ENCODE data around the gene BCL6. TPM values are rescaled to one million over a fixed set of nuclear protein-coding genes. Genes with fewer than 3 reads are reported as not detected.

The BCL6 gene
- total RNA-seq, 1 donor from 2014 or later: 20.3 TPM

DNA sequence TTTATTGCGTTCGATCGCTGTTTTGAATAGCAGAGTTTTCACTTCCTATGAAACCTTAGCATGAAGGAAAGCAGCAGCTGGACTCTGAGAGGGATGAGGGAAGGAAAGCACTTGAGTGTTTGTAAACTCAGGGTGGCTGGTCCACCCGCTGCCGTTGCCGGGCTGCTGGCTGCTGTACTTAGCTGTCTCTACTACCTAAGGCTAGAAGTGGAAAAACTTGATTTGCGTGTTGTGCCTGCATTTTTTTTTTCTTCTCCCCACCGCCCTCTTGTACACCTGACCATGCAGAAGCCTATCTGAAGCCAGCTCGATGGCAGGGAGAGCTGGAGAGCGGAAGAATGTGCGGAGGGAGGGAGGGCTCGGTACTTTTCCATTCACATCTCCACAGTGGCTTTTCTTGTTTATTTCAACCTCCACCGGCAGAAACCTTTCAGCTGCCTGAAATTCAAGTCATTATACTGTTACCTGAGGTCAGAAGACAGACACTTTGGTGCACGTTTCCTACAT is 4.8 kb upstream of the BCL6 start:
- H3K27ac Mint-ChIP-seq: peak overlapping the region; percentile 97
- H3K4me1 ChIP-seq: peaks cover 47% of the 10 kb centered on the region
- H2AFZ ChIP-seq (replicated peaks): peak overlapping the region; percentile 49
- peaks cover 8% of the 10 kb centered on the region for H3K27me3 Mint-ChIP-seq (ENCODE audit: insufficient read depth, low read depth)
- H3K9me3 ChIP-seq (ENCODE audit: low read depth): no peaks in the 10 kb centered on the region
- H3K27me3 ChIP-seq: no peaks in the 10 kb centered on the region
- peaks cover 60% of the 10 kb centered on the region for H3K4me1 Mint-ChIP-seq
- no peak overlapping the region for H3K27ac ChIP-seq
- peaks cover 26% of the 10 kb centered on the region for H3F3A ChIP-seq (ENCODE audit: low read depth)
- peak overlapping the region; percentile 60 for H3K4me2 ChIP-seq
- no peaks in the 10 kb centered on the region for H3K79me2 ChIP-seq (ENCODE audit: low read depth)
- H3K4me3 Mint-ChIP-seq: peak overlapping the region; percentile 85
- peak overlapping the region; percentile 28 for H3K4me3 ChIP-seq
- no peaks in the 10 kb centered on the region for H3K36me3 ChIP-seq
- no peaks in the 10 kb centered on the region for H3K9me3 Mint-ChIP-seq
- peak; percentile 66 for DNase-seq (ENCODE audit: low spot score)
- no peaks in the 10 kb centered on the region for H3K36me3 Mint-ChIP-seq
- TF ChIP-seq, protein P1, sequence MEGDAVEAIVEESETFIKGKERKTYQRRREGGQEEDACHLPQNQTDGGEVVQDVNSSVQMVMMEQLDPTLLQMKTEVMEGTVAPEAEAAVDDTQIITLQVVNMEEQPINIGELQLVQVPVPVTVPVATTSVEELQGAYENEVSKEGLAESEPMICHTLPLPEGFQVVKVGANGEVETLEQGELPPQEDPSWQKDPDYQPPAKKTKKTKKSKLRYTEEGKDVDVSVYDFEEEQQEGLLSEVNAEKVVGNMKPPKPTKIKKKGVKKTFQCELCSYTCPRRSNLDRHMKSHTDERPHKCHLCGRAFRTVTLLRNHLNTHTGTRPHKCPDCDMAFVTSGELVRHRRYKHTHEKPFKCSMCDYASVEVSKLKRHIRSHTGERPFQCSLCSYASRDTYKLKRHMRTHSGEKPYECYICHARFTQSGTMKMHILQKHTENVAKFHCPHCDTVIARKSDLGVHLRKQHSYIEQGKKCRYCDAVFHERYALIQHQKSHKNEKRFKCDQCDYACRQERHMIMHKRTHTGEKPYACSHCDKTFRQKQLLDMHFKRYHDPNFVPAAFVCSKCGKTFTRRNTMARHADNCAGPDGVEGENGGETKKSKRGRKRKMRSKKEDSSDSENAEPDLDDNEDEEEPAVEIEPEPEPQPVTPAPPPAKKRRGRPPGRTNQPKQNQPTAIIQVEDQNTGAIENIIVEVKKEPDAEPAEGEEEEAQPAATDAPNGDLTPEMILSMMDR (IDR thresholded peaks at IDR 0.05): no peak
- no peak for TF ChIP-seq EZH2 (IDR thresholded peaks at IDR 0.05)
- no peak for TF ChIP-seq EZH2phosphoT487 (IDR thresholded peaks at IDR 0.05)
- no peaks in the 10 kb centered on the region for H4K20me1 ChIP-seq (ENCODE audit: low read depth)
- no peak overlapping the region for H3K9ac ChIP-seq

- H3K4me3 Mint-ChIP-seq: peak overlapping the region; percentile 95
- H3K27me3 ChIP-seq: no peaks in the 10 kb centered on the region
- no peaks in the 10 kb centered on the region for H3K36me3 Mint-ChIP-seq
These were observed 2.8 kb upstream of the BCL6 start for GRCh38 chr3:187748050-187748481.

GRCh38 chr3:187747506-187747905 is 2.2 kb upstream of the BCL6 start:
- H3K27ac ChIP-seq: no peak overlapping the region
- H3K4me2 ChIP-seq: peak overlapping the region; percentile 90
- H3K4me3 Mint-ChIP-seq: peak overlapping the region; percentile 95
- no peaks in the 10 kb centered on the region for H3K9me3 Mint-ChIP-seq
- H3K4me3 ChIP-seq: no peak overlapping the region
- TF ChIP-seq EZH2phosphoT487 (IDR thresholded peaks at IDR 0.05) (no peak), EZH2 (IDR thresholded peaks at IDR 0.05) (no peak)
- TF ChIP-seq, protein P1 (IDR thresholded peaks at IDR 0.05): no peak
- H3K27me3 ChIP-seq: no peaks in the 10 kb centered on the region
- peaks cover 5% of the 10 kb centered on the region for H4K20me1 ChIP-seq (ENCODE audit: low read depth)
- peaks cover 67% of the 10 kb centered on the region for H3K4me1 Mint-ChIP-seq
- no peaks in the 10 kb centered on the region for H3K36me3 ChIP-seq
- peaks cover 22% of the 10 kb centered on the region for H3K79me2 ChIP-seq (ENCODE audit: low read depth)
- no peak for DNase-seq (ENCODE audit: low spot score)
- H2AFZ ChIP-seq (replicated peaks): no peak overlapping the region
- no peak overlapping the region for H3K9ac ChIP-seq
- H3K36me3 Mint-ChIP-seq: no peaks in the 10 kb centered on the region
- H3F3A ChIP-seq (ENCODE audit: low read depth): peaks cover 36% of the 10 kb centered on the region
- peaks cover 8% of the 10 kb centered on the region for H3K27me3 Mint-ChIP-seq (ENCODE audit: insufficient read depth, low read depth)
- H3K4me1 ChIP-seq: peaks cover 47% of the 10 kb centered on the region
- no peaks in the 10 kb centered on the region for H3K9me3 ChIP-seq (ENCODE audit: low read depth)
- peak overlapping the region; percentile 84 for H3K27ac Mint-ChIP-seq

More at GRCh38 chr3:187748050-187748481, 2.8 kb upstream of the BCL6 start:
- Histone ChIP-seq H3K4me1 (peaks cover 47% of the 10 kb centered on the region), H3K36me3 (no peaks in the 10 kb centered on the region), H3F3A (ENCODE audit: low read depth) (peaks cover 35% of the 10 kb centered on the region), H3K27ac (no peak overlapping the region), H3K9ac (no peak overlapping the region), H3K79me2 (ENCODE audit: low read depth) (peaks cover 17% of the 10 kb centered on the region), H3K4me2 (peak overlapping the region; percentile 90), H4K20me1 (ENCODE audit: low read depth) (no peaks in the 10 kb centered on the region), H2AFZ (replicated peaks) (no peak overlapping the region), H3K4me3 (no peak overlapping the region), H3K9me3 (ENCODE audit: low read depth) (no peaks in the 10 kb centered on the region)
- H3K27ac Mint-ChIP-seq: peak overlapping the region; percentile 97
- TF ChIP-seq EZH2 (IDR thresholded peaks at IDR 0.05): no peak
- TF ChIP-seq, protein P1 (IDR thresholded peaks at IDR 0.05): peak; percentile 99
- H3K27me3 Mint-ChIP-seq (ENCODE audit: insufficient read depth, low read depth): peaks cover 8% of the 10 kb centered on the region
- H3K9me3 Mint-ChIP-seq: no peaks in the 10 kb centered on the region
- peaks cover 62% of the 10 kb centered on the region for H3K4me1 Mint-ChIP-seq
- DNase-seq (ENCODE audit: low spot score): peak; percentile 95
